GM12801 (cell line): Measurements from ENCODE around the gene TMEM14C.

Source experiments
- TF ChIP-seq, protein P1 (sequence below): IDR thresholded peaks from one replicate; pipeline ENCODE4 v1.5.1; 2011; ENCODE audit warnings: control low read depth; ENCODE audit not compliant: insufficient read length; ENCODE audit errors: extremely low read depth

The TMEM14C gene

DNA sequence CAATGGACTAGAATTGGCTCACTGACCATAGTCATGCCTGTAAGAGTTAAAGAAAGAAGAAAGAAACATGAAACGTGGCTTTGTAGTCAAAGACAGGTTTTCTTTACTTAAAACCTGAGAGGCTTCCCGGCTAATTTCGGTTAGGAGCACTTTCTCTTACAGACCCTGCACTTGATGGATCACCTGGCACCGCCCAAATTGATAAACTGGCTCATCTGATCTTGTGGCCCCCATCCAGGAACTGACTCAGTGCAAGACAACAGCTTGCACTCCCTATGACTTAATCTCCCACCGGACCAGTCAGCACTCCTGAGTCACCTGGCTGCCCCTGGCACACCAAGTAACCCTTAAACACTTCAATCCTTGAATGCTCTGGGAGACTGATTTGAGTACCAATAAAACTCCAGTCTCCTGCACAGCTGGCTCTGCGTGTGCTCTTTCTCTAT is 37.0 kb downstream of the TMEM14C start:
- TF ChIP-seq, protein P1, sequence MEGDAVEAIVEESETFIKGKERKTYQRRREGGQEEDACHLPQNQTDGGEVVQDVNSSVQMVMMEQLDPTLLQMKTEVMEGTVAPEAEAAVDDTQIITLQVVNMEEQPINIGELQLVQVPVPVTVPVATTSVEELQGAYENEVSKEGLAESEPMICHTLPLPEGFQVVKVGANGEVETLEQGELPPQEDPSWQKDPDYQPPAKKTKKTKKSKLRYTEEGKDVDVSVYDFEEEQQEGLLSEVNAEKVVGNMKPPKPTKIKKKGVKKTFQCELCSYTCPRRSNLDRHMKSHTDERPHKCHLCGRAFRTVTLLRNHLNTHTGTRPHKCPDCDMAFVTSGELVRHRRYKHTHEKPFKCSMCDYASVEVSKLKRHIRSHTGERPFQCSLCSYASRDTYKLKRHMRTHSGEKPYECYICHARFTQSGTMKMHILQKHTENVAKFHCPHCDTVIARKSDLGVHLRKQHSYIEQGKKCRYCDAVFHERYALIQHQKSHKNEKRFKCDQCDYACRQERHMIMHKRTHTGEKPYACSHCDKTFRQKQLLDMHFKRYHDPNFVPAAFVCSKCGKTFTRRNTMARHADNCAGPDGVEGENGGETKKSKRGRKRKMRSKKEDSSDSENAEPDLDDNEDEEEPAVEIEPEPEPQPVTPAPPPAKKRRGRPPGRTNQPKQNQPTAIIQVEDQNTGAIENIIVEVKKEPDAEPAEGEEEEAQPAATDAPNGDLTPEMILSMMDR = no peak

DNA sequence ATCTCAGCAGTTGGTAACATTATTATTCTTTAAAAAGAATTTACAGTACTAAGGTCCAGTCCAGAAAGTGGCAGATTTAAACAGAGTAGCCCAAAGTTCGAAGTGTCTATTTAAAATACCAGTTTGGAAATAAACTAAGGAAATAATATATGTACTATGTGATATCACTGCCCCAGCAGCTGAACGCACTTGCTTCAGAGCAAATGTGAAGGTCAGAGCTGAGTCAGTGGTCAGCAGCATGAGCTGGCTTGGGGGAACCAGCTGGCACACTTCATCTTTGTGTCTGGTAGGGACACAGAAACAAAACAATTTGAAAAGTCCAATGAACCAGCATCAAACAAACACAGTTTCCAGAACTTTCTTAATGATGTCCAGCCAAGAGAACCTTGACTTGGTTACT is 40.1 kb downstream of the TMEM14C start:
- TF ChIP-seq, protein P1 = no peak

DNA sequence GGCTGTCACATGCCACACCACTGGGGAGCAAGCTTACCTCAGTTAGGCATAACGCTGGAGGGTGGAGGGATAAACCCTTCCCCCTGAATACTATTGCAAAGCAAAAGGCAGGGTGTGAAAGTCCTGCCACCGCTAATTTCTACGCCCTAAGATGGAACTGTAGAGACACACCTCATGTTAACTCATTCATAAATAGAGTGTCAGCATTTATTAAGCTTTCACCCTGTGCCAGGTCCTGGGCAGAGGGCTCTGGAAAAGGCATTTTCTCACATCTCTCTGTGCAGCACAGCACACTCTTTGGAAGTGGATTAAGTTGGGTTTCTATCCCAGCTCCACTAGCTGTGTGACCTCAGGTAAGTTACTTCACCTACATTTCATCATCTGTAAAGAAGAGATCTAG is 46.5 kb downstream of the TMEM14C start:
- TF ChIP-seq, protein P1 = no peak

DNA sequence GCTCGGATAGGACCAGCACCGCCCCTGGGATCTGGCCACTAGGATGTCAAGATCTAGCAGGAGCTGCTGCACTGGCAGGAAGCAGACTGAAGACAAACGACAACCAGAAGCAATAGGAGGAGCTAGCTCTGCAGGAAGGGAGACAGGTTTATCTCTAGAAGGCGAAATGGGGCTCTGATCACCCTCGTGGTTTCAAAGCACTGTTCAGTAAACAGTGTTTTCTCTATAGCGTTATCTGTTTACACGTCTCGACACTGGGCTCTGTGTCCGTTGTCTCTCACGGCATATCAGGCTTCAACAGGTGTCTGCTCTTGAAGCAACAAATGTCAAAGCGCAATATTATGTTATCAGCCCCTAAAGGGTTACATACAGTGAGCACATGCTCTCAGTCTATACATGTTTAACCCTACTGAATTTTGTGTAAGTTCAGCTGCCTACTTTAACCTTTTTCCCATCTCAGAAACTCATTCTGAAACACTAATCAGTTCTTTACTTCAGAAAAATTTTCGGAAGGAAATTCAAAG is 48.6 kb downstream of the TMEM14C start:
- TF ChIP-seq, protein P1 = no peak

DNA sequence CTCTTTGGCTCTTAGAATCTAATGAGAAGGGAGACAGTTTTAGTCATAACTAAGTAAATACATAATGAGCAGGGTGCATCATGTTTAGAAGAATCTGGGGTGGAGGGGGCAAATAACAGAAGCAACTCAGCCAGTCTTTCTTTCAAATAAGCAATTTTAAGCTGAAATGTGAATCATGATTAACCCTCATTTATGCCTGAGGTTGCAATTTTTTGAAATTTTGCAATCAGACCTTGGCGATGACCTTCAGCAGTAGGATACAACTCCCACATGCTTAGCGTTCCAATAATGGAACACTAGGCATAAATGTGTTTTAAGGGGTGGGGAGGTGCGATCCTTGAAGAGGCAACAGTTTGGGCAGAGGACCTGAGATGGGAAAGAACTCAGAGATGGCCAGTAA is 55.4 kb downstream of the TMEM14C start:
- TF ChIP-seq, protein P1 = no peak

DNA sequence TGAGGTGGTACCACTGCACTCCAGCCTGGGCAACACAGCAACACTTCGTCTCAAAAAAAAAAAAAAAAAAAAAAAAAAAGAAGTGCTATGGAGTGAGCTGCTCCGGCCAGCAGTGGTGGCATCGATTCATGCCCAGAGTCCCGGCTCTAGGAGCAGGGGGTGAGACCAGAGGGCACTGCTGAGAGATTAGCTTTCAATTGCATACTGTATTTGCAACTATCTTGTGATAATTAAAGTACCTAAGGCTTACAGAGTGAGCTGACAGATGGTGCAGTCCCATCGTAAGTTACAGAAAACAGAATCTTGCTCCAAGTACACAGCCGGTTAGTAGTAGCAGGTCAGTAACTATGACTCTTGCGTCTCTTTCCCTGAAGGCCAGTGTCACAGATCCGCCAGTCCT is 56.2 kb downstream of the TMEM14C start:
- TF ChIP-seq, protein P1 = no peak
